Liver (tissue), 9 donors: ENCODE measurements around the gene OMA1. TPM values are rescaled to one million over a fixed set of nuclear protein-coding genes. Genes with fewer than 3 reads are reported as not detected.
A peak's percentile ranks its signal among the peaks of the same experiment; 100 is the strongest.

Experiments
- DNase-seq: peaks from one replicate; pipeline ENCODE4 v3.0.0-alpha.2; 2017; ENCODE audit warnings: low spot score
- H3K27ac ChIP-seq, 2 donors: one replicate each; pipeline ENCODE4 v1.7.0; 2013; ENCODE audit warnings: inconsistent platforms in 2 of 2, low read length in 2 of 2, control low read depth in 1 of 2, low read depth in 1 of 2, mild to moderate bottlenecking in 1 of 2
- H3K27me3 ChIP-seq, 4 donors: one replicate each; pipeline versions ENCODE4 v1.6.1 to v1.7.0; 2013; ENCODE audit warnings: low read length in 3 of 4, inconsistent platforms in 1 of 4, mild to moderate bottlenecking in 1 of 4, moderate library complexity in 1 of 4; ENCODE audit not compliant: control insufficient read depth in 4 of 4, insufficient read depth in 4 of 4
- H3K36me3 ChIP-seq, 4 donors: one replicate each; pipeline versions ENCODE4 v1.6.1 to v1.7.0; 2013; ENCODE audit warnings: low read length in 3 of 4, mild to moderate bottlenecking in 3 of 4, low read depth in 1 of 4, moderate library complexity in 1 of 4; ENCODE audit not compliant: control insufficient read depth in 4 of 4, insufficient read depth in 3 of 4
- H3K4me1 ChIP-seq, 4 donors: one replicate each; pipeline versions ENCODE4 v1.6.1 to v1.7.0; 2013; ENCODE audit warnings: low read length in 3 of 4, mild to moderate bottlenecking in 3 of 4, moderate library complexity in 1 of 4; ENCODE audit not compliant: control insufficient read depth in 4 of 4, insufficient read depth in 4 of 4
- H3K4me3 ChIP-seq, 3 donors: one replicate each; pipeline versions ENCODE4 v1.6.1 to v1.7.0; 2013; ENCODE audit warnings: low read length in 3 of 3, control low read depth in 1 of 3, low read depth in 1 of 3, mild to moderate bottlenecking in 1 of 3
- H3K9ac ChIP-seq, 2 donors: one replicate each; pipeline ENCODE4 v1.7.0; 2013; ENCODE audit warnings: low read length in 2 of 2, mild to moderate bottlenecking in 2 of 2, moderate library complexity in 2 of 2, control low read depth in 1 of 2, low read depth in 1 of 2
- H3K9me3 ChIP-seq, 4 donors: one replicate each; pipeline versions ENCODE4 v1.6.1 to v1.7.0; 2013; ENCODE audit warnings: low read length in 3 of 4; ENCODE audit not compliant: control insufficient read depth in 4 of 4
- ATF3 ChIP-seq: IDR thresholded peaks from 2 replicates; pipeline ENCODE4 v1.6.1; 2016; ENCODE audit warnings: antibody characterized with exemption
- CTCF ChIP-seq: fragments of 150-350 bp; IDR thresholded peaks from 2 replicates; pipeline ENCODE4 v1.5.1; 2017; ENCODE audit warnings: improper control_type of control experiment, low read depth, low read length; ENCODE audit not compliant: missing input control
- EGR1 ChIP-seq, 2 donors: IDR thresholded peaks; 2 replicates each; pipeline ENCODE4 v1.6.1; 2016 to 2018; ENCODE audit warnings: antibody characterized with exemption in 2 of 2, low read depth in 2 of 2
- FOXA2 ChIP-seq: IDR thresholded peaks from 2 replicates; pipeline ENCODE4 v1.6.1; 2016; ENCODE audit warnings: antibody characterized with exemption
- GABPA ChIP-seq, 2 donors: IDR thresholded peaks in 1 of 2; conservative IDR thresholded peaks in 1 of 2; 2 replicates each; pipeline ENCODE4 v1.6.1; 2016; ENCODE audit warnings: antibody characterized with exemption in 2 of 2, mild to moderate bottlenecking in 1 of 2, moderate library complexity in 1 of 2
- HNF4A ChIP-seq, 2 donors: conservative IDR thresholded peaks; 2 replicates each; pipeline ENCODE4 v1.6.1; 2016; ENCODE audit warnings: antibody characterized with exemption in 2 of 2, mild to moderate bottlenecking in 2 of 2
- HNF4G ChIP-seq: IDR thresholded peaks from 2 replicates; pipeline ENCODE4 v1.6.1; 2016; ENCODE audit warnings: antibody characterized with exemption
- JUND ChIP-seq, 2 donors: IDR thresholded peaks; 2 replicates each; pipeline ENCODE4 v1.6.1; 2016; ENCODE audit warnings: antibody characterized with exemption in 2 of 2
- MAX ChIP-seq: IDR thresholded peaks from 2 replicates; pipeline ENCODE4 v1.6.1; 2016; ENCODE audit warnings: antibody characterized with exemption
- NR2F2 ChIP-seq: IDR thresholded peaks from 2 replicates; pipeline ENCODE4 v1.6.1; 2016; ENCODE audit warnings: antibody characterized with exemption
- RAD21 ChIP-seq, 2 donors: IDR thresholded peaks; 2 replicates each; pipeline ENCODE4 v1.6.1; 2016; ENCODE audit warnings: antibody characterized with exemption in 2 of 2, mild to moderate bottlenecking in 2 of 2
- REST ChIP-seq: IDR thresholded peaks from 2 replicates; pipeline ENCODE4 v1.6.1; 2016; ENCODE audit warnings: antibody characterized with exemption, mild to moderate bottlenecking
- RXRA ChIP-seq, 2 donors: IDR thresholded peaks; 2 replicates each; pipeline ENCODE4 v1.6.1; 2017 to 2018; ENCODE audit warnings: antibody characterized with exemption in 2 of 2, mild to moderate bottlenecking in 1 of 2
- SP1 ChIP-seq: IDR thresholded peaks from 2 replicates; pipeline ENCODE4 v1.6.1; 2018; ENCODE audit warnings: antibody characterized with exemption, mild to moderate bottlenecking
- TAF1 ChIP-seq: conservative IDR thresholded peaks from 2 replicates; pipeline ENCODE4 v1.6.1; 2016; ENCODE audit warnings: antibody characterized with exemption, mild to moderate bottlenecking
- YY1 ChIP-seq: IDR thresholded peaks from 2 replicates; pipeline ENCODE4 v1.6.1; 2016; ENCODE audit warnings: antibody characterized with exemption, mild to moderate bottlenecking
- WGBS: extraction: QIAGEN DNeasy Blood & Tissue Kit; methylation state at CpG from one replicate; pipeline ENCODE4 v1.1.7; 2013; 5-methylcytosine and 5-hydroxymethylcytosine counted together
- polyA plus RNA-seq, 2 donors: library from polyadenylated mRNA; stranded (reverse) in 1 of 2; unstranded in 1 of 2; fragments of 200-250 nt in 1 of 2; fragments of >200 nt in 1 of 2; fragmentation: Nextera tagmentation in 1 of 2; extraction: Ambion mirVana in 1 of 2; gene quantifications; one replicate each; pipeline versions ENCODE4 v1.2.1 to v1.2.3, GENCODE V29; 2013 to 2015
- total RNA-seq, 2 donors: library from RNA; depleted of rRNA; stranded (reverse); fragments of >200 nt; gene quantifications; one replicate each; pipeline ENCODE4 v1.2.3, GENCODE V29; 2014
- donor health status: healthy.
- donor health status: healthy.
- donor health status: healthy.
- donor health status: healthy.
- donor health status: healthy.

Gene OMA1
- total and polyA plus RNA-seq, 4 donors: 9.1 to 31.0 (median 16.1) TPM

GRCh38 chr1:58438468-58438867 is 108.1 kb downstream of the OMA1 start:
- DNase-seq: no peak
- no peak overlapping the region for H3K4me3 ChIP-seq
- H3K9me3 ChIP-seq: no peaks in the 10 kb centered on the region
- WGBS: 40% methylated on average over 6 of the region's 6 CpGs
- no peaks in the 10 kb centered on the region for H3K36me3 ChIP-seq
- TF ChIP-seq NR2F2 (no peak), EGR1 (IDR thresholded peaks at IDR 0.05; ENCODE audit: low read depth in 2 of 2) (no peak), RAD21 (IDR thresholded peaks at IDR 0.05) (peak; percentile 32 to 44), CTCF (no peak), SP1 (peak; percentile 32), JUND (IDR thresholded peaks at IDR 0.05) (no peak), ATF3 (no peak), HNF4A (conservative IDR thresholded peaks at IDR 0.05) (peak; percentile 46 to 82), RXRA (IDR thresholded peaks at IDR 0.05) (peak in 1 of 2 donors; percentile 67)
- H3K27me3 ChIP-seq: no peaks in the 10 kb centered on the region
- H3K9ac ChIP-seq: no peak overlapping the region
- H3K27ac ChIP-seq: peak overlapping the region; percentile 41 to 63
- H3K4me1 ChIP-seq: peaks cover 0 to 18% (median 9%) of the 10 kb centered on the region in 4 donors

- no peak for TF ChIP-seq RAD21 (IDR thresholded peaks at IDR 0.05)
- no peak for TF ChIP-seq FOXA2
- TF ChIP-seq TAF1: no peak
- no peak for TF ChIP-seq HNF4G
- no peak for TF ChIP-seq NR2F2
- TF ChIP-seq REST: no peak
- no peak for TF ChIP-seq HNF4A (conservative IDR thresholded peaks at IDR 0.05)
- TF ChIP-seq GABPA (IDR thresholded peaks at IDR 0.05 in 1 of 2, conservative IDR thresholded peaks at IDR 0.05 in 1 of 2): no peak
- no peak for TF ChIP-seq EGR1 (IDR thresholded peaks at IDR 0.05; ENCODE audit: low read depth in 2 of 2)
- TF ChIP-seq RXRA (IDR thresholded peaks at IDR 0.05): no peak
- TF ChIP-seq SP1: no peak
- TF ChIP-seq MAX: no peak
- no peak for TF ChIP-seq YY1
- peaks cover 0 to 18% (median 9%) of the 10 kb centered on the region in 4 donors for H3K4me1 ChIP-seq
- H3K9ac ChIP-seq: no peak overlapping the region
- WGBS: 84% methylated on average over 3 of the region's 3 CpGs
- DNase-seq: no peak
- H3K27ac ChIP-seq: no peak overlapping the region
- H3K27me3 ChIP-seq: no peaks in the 10 kb centered on the region
- H3K4me3 ChIP-seq: no peak overlapping the region
- no peaks in the 10 kb centered on the region for H3K9me3 ChIP-seq
- H3K36me3 ChIP-seq: no peaks in the 10 kb centered on the region
These were observed 108.9 kb downstream of the OMA1 start for GRCh38 chr1:58437623-58438022.
